ENCODE measurements around the gene KCNQ1.

Gene KCNQ1

DNA sequence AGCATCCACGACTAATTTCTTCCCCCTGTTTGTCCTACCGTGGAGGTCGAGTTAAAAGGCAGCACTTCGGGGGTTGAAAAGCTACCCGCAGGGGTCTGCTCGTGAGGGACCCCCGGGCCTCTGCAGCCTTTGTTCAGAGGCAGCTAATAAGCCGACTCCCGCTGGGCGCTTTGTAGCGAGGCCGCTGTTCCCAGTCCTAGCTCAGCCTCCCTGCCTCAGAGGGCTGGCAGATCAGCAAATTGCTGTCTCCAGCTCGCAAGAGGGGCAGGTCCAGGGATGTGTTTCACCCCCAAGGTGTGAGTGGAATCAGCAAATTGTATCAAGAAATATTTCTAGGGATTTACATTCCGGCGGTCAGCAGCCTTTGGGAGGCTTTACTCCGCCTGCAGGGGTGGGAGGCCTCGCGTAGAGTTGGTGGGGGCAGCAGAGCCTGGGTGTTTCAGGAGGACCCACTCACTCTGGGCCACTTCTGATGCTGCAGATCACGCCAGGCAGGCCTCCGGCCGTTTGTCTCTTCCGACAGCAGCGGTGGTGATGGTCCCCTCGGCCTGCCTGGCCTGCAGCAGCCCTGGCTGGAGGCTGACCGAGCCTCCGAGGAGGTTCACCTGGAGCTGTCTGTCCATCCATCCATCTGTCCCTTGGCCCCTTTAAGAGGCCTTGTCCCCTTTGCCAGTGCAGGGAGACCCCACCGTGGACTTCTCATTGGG lies 276.6 kb downstream of the KCNQ1 start:
- no peak for DNase-seq (ENCODE audit: low read depth)

GRCh38 chr11:2722955-2723354 lies 278.1 kb downstream of the KCNQ1 start:
- no peak for DNase-seq (ENCODE audit: low read depth)

DNA sequence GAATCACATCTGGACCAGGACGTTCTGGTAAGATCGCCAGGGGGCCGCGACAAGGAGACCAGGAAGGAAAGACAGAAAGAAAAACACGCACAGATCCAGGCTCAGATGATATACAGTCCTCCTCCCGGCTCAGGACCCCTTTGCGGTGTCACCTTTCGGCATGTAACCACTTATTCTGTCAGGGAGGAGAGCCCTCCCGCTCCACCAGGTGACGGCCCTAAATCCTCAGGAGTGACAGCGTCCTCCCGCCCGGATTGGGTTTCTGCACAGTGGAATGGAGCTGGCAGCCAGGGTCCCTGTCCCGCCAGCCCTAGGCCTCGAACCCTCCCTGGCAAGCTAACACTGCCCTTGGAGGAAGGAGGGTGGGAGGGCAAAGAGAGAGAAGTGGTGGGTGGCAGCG lies 279.3 kb downstream of the KCNQ1 start:
- DNase-seq (ENCODE audit: low read depth) = no peak

GRCh38 chr11:2724653-2725367 lies 280.0 kb downstream of the KCNQ1 start:
- DNase-seq (ENCODE audit: low read depth) = no peak

DNA sequence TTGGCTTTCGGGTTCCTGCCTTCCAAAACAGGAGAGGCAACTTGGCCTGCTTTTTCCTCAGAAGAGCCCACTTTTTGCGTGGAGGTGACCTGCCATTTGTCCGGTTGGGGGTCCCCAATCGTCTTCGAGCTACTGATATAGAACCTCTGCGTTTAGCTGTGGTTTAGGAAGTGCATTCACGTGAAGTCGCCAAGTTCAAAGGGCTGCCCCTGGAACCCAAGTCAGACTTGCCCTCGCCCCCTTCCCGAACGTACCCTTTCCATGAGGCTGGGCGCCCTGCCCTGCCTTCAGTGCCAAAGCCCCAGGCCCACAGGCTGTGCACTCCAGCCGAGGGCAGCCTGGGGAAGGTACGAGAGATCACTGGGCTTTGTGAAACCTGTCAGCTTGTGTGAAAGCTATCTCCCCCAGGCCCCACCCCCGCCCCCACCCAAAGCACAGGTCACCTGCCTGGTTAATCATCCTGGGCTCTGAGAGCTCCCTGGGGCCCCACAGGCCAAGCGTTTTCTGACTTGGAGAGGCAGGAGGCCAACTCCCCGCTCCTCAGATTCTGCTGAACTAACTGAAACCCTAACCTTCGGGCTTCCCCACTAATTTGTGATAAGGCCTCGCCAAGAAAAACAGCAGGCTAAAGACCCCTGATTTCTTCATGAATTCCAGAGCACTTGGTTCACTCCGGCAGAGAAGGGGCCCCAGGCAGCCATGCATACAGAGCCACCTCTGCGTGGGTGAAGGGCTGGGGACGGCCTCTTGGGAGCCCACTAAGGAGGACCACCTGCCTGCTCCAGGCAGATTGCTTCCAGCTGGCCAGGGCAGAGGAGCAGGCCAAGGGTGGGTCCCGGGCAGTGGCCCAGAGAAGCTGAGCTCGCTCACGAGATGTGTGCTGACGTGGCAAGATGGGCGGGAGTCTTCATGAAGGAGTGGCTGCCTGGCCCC lies 280.8 kb downstream of the KCNQ1 start:
- DNase-seq (ENCODE audit: low read depth) = no peak

- DNase-seq (ENCODE audit: low read depth) = no peak
Measured at GRCh38 chr11:2726964-2727363, 282.2 kb downstream of the KCNQ1 start.

- no peak for DNase-seq (ENCODE audit: low read depth)
Measured at GRCh38 chr11:2728128-2728662, 283.4 kb downstream of the KCNQ1 start.

- no peak for DNase-seq (ENCODE audit: low read depth)
Measured at GRCh38 chr11:2728663-2729332, 284.0 kb downstream of the KCNQ1 start.

GRCh38 chr11:2729841-2730240 lies 285.0 kb downstream of the KCNQ1 start:
- DNase-seq (ENCODE audit: low read depth) = no peak

- DNase-seq (ENCODE audit: low read depth) = no peak
Measured at GRCh38 chr11:2730272-2731129, 285.7 kb downstream of the KCNQ1 start.

DNA sequence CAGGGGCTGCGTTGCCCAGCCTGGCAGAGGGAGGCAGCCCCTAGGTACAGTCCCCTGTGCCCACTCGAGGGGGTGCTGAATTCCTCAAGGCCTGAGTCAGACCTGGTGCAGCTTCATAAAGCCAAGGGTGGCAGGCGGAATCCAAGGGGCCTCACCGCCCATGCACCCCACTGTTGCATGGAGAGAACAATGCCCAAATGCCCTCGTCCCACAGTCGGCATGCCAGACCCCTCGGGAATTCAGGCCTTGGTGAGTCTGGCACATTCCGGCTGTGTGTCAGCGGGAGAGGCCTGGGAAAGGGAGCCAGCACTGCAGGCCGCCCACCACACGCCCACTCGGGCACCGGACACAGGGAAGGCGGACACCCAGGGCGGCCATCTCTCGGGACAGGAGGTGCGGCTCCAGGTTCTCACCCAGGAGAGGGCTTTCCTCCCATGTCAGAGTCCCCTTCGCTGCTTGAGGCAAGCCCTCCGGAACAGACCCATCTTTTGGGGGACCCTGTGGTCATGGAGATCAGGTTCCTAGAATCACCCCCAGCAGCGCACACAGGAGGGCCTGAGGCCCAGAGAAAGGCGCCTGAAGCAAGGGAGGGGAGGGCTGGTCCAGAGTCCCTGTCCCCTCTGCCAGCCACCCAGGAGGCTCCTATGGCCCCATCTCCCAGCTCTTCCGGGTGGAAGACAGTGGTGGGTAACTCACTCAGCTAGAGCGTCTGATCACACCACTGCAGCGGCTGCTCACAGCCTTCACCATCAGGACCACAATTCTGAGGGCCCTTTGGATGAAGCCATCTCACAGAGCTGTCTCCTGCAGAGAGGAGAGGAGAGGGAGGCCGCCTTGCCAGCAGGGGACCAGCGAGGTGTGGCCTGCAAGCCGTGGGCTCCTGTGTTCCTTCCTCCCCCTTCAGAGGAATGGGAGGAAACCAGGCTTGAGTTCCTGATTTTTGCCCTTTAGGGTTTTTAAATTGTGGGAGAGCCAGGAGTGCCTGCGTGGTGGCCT lies 286.6 kb downstream of the KCNQ1 start:
- no peak for DNase-seq (ENCODE audit: low read depth)

- no peak for DNase-seq (ENCODE audit: low read depth)
Measured at GRCh38 chr11:2732261-2732939, 287.6 kb downstream of the KCNQ1 start.

DNA sequence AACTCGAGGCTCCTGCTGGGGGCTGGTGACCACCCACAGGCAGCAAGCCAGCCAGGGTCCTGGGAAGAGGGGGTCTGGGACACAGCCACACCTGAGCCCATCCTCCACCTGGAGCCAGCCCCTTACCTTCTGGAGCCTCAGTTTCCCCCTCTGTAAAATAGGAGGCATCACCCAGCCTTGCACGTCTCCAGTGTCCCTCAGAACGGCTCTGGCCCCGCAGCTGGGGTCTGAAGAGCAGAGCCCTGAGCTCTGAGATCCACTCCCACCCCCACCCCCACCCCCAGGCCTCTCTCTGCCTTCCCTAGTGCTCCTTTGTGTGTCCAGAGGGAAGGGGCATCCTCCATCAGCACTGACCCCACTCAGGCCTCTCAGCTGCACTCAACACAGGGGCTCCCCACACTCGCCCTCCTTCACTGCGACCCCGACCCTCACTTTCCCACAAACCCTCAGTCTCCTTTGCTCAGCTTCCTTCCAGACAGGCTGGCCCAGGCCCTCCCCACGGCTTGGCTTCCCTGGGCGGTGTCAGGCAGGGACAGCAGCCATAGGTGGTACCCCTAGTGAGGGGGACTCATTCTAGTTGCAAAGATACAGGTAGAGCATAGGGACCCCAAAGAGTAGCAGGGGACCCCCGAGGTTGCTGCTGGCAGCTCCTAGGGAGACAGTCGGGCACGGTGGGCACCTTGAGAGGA lies 288.3 kb downstream of the KCNQ1 start:
- DNase-seq (ENCODE audit: low read depth) = no peak

DNA sequence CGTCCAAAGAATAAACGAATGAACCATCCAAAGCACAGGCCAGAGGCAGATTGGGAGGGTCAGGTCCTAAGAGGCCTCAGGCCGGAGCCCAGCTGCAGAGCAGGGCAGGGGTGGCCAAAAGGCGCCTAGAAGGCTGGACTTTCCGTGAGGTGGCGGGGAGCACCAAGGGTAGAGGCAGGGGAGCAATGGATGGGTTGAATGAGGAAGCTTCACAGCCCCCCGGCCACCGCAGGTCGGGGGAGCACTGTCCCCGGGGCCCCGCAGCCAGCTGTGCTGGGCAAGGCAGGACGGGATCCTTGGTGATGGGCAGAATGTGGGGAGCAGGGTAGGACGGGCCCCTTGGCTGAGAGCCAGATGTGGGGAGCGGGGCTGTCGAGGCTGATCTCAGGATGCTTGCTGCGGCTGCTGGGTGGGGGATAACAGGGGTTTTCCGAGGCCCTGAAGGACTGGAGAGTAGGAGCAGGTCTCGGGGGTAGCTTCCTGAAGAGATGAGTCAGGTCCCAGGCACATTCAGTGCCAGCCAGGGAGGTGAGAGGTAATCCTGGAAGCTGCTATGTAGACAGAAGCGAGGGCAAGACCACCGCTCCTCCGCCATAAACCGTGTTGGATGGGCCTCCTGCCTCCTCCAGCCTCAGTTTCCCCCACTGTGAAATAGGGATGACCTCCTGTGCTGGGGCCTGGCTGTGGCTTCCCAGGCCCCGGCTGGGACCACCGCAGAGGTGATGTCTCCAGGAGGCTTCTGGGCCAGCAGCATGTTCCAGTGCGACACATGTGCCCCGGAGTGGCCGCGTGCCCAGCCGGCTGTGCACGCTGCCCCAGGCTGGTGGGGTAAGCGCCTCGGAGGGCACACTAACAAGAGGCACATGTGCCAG lies 289.6 kb downstream of the KCNQ1 start:
- no peak for DNase-seq (ENCODE audit: low read depth)

GRCh38 chr11:2735053-2735589 lies 290.3 kb downstream of the KCNQ1 start:
- DNase-seq (ENCODE audit: low read depth) = no peak

DNA sequence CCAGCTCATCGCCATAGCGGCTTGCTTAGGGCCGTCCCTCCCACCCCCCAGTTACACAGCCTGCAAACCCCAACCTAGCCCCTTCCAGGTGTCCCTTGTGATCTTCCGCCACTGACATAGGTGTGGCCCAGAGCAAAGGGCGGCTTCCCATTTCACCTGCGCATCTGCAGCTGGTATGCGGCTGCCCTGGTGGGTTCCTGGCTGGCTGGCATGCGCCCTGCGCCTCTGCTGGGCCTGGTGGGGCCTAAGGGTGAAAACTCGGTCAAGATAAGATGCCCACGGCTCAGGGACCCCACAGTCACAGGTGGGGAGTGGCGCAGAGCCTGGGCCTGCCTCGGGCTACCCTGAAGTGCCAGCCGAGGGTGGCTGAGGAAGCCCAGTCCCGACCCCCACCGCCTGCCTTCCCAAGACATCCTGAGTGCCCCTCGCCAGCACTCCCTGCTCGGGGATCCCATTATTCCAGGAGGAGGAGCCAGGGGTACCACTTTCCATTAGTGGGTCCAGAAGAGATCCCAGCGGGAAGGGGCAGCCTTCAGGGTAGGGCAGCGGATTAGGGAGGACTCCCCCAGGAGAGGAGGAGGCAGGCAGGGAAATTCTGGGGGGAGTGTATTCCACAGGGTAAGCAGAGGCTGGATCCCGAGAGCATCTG lies 291.9 kb downstream of the KCNQ1 start:
- DNase-seq (ENCODE audit: low read depth) = no peak

- DNase-seq (ENCODE audit: low read depth) = no peak
Measured at GRCh38 chr11:2737226-2737590, 292.4 kb downstream of the KCNQ1 start.

Data from T-helper 22 cell (primary cell).